Activated T-helper 2 cell treated with anti-CD3 and anti-CD28 coated beads, Interferon-gamma antibody, Interleukin-2, Interleukin-4, amounts not matched to agents 10 μg/mL and 5 μg/mL and 100 μg/mL, durations not matched to agents 14 hours and 24 hours and 36 hours (primary cell): ENCODE results near the gene AKR7A2. TPM values are rescaled to one million over a fixed set of nuclear protein-coding genes. Genes with fewer than 3 reads are reported as not detected.

Experiments used
- DNase-seq: peaks from one replicate; pipeline ENCODE4 v3.0.0; 2021; ENCODE audit warnings: low spot score
- H3K27ac Mint-ChIP-seq: one replicate; pipeline ENCODE4 v1.8.0; 2021; ENCODE audit warnings: mixed read lengths
- H3K27me3 Mint-ChIP-seq: one replicate; pipeline ENCODE4 v1.8.0; 2021; ENCODE audit warnings: low read depth, mixed read lengths
- H3K36me3 Mint-ChIP-seq: one replicate; pipeline ENCODE4 v1.8.0; 2021; ENCODE audit warnings: low read depth, mixed read lengths
- H3K4me1 Mint-ChIP-seq: one replicate; pipeline ENCODE4 v1.8.0; 2021; ENCODE audit warnings: low read depth, mixed read lengths
- H3K4me3 Mint-ChIP-seq: one replicate; pipeline ENCODE4 v1.8.0; 2021; ENCODE audit warnings: low read depth, mild to moderate bottlenecking, moderate library complexity, mixed read lengths
- H3K9me3 Mint-ChIP-seq: one replicate; pipeline ENCODE4 v1.8.0; 2021; ENCODE audit warnings: mixed read lengths
- intact Hi-C: fragments of 100-400 bp; cut with micrococcal nuclease; formaldehyde crosslinking; loops from one replicate; pipeline ENCODE4 v1.15.1; 2023
- total RNA-seq: library from RNA; stranded (reverse); gene quantifications from 2 replicates; pipeline ENCODE4 v1.2.3, GENCODE V29; 2022

AKR7A2 gene
- total RNA-seq, 1 donor from 2014 or later, result 34.3 TPM

- intact Hi-C loops, result no loop called here
- no peak overlapping the region for H3K4me3 Mint-ChIP-seq
- H3K36me3 Mint-ChIP-seq, result peaks cover 48% of the 10 kb centered on the region
- no peaks in the 10 kb centered on the region for H3K9me3 Mint-ChIP-seq
- H3K27me3 Mint-ChIP-seq, result no peaks in the 10 kb centered on the region
- no peaks in the 10 kb centered on the region for H3K4me1 Mint-ChIP-seq
- no peak for DNase-seq
- no peak overlapping the region for H3K27ac Mint-ChIP-seq
Measured at GRCh38 chr1:19350566-19350965, 38.6 kb upstream of the AKR7A2 start.

DNA sequence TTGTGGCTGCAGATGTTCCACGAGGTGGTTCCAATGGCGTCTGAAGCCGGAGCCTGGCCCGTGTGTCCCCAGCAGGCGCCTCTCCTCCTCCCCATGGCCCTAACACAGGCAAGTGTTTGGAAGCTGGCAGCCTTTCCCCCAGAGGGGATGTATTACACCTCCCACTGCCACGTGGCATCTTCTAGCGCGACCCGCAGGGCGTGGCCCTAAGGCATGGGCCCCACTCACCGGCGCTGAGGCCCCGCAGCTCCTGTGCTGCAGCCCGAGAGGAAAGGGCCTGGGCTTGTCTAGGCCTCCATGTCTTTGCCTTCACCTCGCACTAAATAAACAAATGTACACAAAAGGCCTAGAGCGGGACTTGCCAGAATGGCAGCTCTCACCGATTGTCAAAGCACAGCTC lies 38.1 kb upstream of the AKR7A2 start:
- no peak overlapping the region for H3K27ac Mint-ChIP-seq
- no peaks in the 10 kb centered on the region for H3K27me3 Mint-ChIP-seq
- DNase-seq, result no peak
- H3K4me1 Mint-ChIP-seq, result no peaks in the 10 kb centered on the region
- no peak overlapping the region for H3K4me3 Mint-ChIP-seq
- intact Hi-C loops, result no loop called here
- no peaks in the 10 kb centered on the region for H3K9me3 Mint-ChIP-seq
- H3K36me3 Mint-ChIP-seq, result peaks cover 44% of the 10 kb centered on the region

GRCh38 chr1:19348441-19349198 lies 36.7 kb upstream of the AKR7A2 start:
- peak overlapping the region; percentile 22 for H3K27ac Mint-ChIP-seq
- H3K36me3 Mint-ChIP-seq, result peaks cover 46% of the 10 kb centered on the region
- intact Hi-C loops, result no loop called here
- H3K4me1 Mint-ChIP-seq, result no peaks in the 10 kb centered on the region
- H3K9me3 Mint-ChIP-seq, result no peaks in the 10 kb centered on the region
- H3K4me3 Mint-ChIP-seq, result no peak overlapping the region
- no peaks in the 10 kb centered on the region for H3K27me3 Mint-ChIP-seq
- no peak for DNase-seq

GRCh38 chr1:19347533-19348172 lies 35.7 kb upstream of the AKR7A2 start:
- H3K9me3 Mint-ChIP-seq, result no peaks in the 10 kb centered on the region
- H3K27ac Mint-ChIP-seq, result peak overlapping the region; percentile 33
- DNase-seq, result no peak
- no peak overlapping the region for H3K4me3 Mint-ChIP-seq
- intact Hi-C loops, result no loop called here
- H3K4me1 Mint-ChIP-seq, result no peaks in the 10 kb centered on the region
- H3K27me3 Mint-ChIP-seq, result no peaks in the 10 kb centered on the region
- H3K36me3 Mint-ChIP-seq, result peaks cover 45% of the 10 kb centered on the region

- H3K27me3 Mint-ChIP-seq, result no peaks in the 10 kb centered on the region
- peaks cover 4% of the 10 kb centered on the region for H3K4me1 Mint-ChIP-seq
- no peak overlapping the region for H3K4me3 Mint-ChIP-seq
- DNase-seq, result no peak
- peaks cover 48% of the 10 kb centered on the region for H3K36me3 Mint-ChIP-seq
- H3K27ac Mint-ChIP-seq, result no peak overlapping the region
- no peaks in the 10 kb centered on the region for H3K9me3 Mint-ChIP-seq
- intact Hi-C loops, result no loop called here
Measured at GRCh38 chr1:19346026-19346425, 34.1 kb upstream of the AKR7A2 start.

DNA sequence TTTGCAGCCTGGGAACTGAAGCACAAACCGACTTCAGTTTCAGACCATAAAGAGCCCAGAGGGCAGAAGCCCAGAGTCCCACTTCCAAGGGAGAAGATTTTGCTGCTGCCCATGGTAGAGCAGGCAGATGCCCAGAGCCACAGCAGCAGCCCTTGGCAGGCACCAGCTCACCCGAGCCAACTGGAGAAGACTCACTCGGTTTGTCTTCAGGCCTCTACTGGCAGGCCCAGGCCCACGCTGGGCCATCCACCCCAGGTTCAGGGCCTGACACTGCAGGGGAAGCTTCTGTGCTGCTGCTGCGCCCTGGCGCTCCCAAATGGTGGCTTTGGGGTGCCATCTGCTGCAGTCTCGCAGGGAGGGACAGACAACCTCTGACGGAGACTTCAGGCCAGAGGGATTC lies 33.4 kb upstream of the AKR7A2 start:
- peaks cover 5% of the 10 kb centered on the region for H3K4me1 Mint-ChIP-seq
- peaks cover 51% of the 10 kb centered on the region for H3K36me3 Mint-ChIP-seq
- intact Hi-C loops, result no loop called here
- no peak overlapping the region for H3K4me3 Mint-ChIP-seq
- H3K27me3 Mint-ChIP-seq, result no peaks in the 10 kb centered on the region
- no peak overlapping the region for H3K27ac Mint-ChIP-seq
- no peak for DNase-seq
- H3K9me3 Mint-ChIP-seq, result no peaks in the 10 kb centered on the region

GRCh38 chr1:19344831-19345230 lies 32.9 kb upstream of the AKR7A2 start:
- DNase-seq, result no peak
- no peaks in the 10 kb centered on the region for H3K9me3 Mint-ChIP-seq
- H3K27ac Mint-ChIP-seq, result no peak overlapping the region
- H3K4me3 Mint-ChIP-seq, result no peak overlapping the region
- intact Hi-C loops, result loop anchor here (5.0 kb wide), 2 partner anchors 237 to 307 kb away; no protein-coding TSS in a partner anchor
- peaks cover 5% of the 10 kb centered on the region for H3K4me1 Mint-ChIP-seq
- H3K36me3 Mint-ChIP-seq, result peaks cover 48% of the 10 kb centered on the region
- H3K27me3 Mint-ChIP-seq, result no peaks in the 10 kb centered on the region

- peaks cover 5% of the 10 kb centered on the region for H3K4me1 Mint-ChIP-seq
- no peaks in the 10 kb centered on the region for H3K27me3 Mint-ChIP-seq
- intact Hi-C loops, result loop anchor here (5.0 kb wide), 2 partner anchors 238 to 308 kb away; no protein-coding TSS in a partner anchor
- H3K9me3 Mint-ChIP-seq, result no peaks in the 10 kb centered on the region
- H3K4me3 Mint-ChIP-seq, result no peak overlapping the region
- peak; percentile 29 for DNase-seq
- no peak overlapping the region for H3K27ac Mint-ChIP-seq
- peaks cover 49% of the 10 kb centered on the region for H3K36me3 Mint-ChIP-seq
Measured at GRCh38 chr1:19344372-19344810, 32.4 kb upstream of the AKR7A2 start.

DNA sequence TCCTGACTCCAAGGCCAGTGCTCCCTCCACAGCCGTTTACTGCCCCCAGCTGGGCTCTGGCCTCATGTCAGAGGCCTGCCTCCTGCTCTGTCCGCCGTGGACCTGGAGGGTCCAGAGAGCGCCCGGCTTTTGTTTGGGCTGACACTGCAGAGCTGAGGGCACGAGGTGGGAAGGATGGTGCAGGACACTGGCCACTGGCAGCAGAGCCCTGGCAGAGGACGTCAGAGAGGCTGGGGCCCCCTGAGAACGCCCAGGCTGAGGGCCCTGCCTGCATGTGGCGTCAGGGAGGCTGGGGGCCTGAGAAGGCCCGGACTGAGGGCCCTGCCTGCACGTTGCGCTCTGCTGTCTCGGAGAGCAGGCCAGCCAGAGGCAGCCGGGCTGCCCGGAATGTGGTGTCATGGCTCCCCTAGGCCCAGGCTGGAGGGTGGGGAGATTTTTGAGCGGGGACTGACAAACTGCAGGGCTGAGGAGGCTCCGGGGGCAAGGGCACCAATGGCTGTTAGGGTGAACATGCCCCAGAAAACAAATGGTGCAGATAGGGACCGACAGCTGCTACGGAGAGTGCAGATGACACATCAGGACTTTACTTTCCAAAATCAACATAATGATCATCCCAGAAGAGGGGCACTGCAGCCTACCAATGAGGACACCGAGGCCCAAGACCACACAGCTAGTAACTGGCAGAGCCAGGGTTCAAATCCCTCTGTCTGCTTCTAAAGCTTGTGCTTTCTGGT lies 31.8 kb upstream of the AKR7A2 start:
- Mint-ChIP-seq H3K4me1 (peaks cover 5% of the 10 kb centered on the region), H3K27me3 (no peaks in the 10 kb centered on the region), H3K4me3 (no peak overlapping the region), H3K27ac (no peak overlapping the region), H3K36me3 (peaks cover 51% of the 10 kb centered on the region), H3K9me3 (no peaks in the 10 kb centered on the region)
- DNase-seq, result no peak
- intact Hi-C loops, result loop anchor here (5.0 kb wide), 2 partner anchors 239 to 309 kb away; no protein-coding TSS in a partner anchor

DNA sequence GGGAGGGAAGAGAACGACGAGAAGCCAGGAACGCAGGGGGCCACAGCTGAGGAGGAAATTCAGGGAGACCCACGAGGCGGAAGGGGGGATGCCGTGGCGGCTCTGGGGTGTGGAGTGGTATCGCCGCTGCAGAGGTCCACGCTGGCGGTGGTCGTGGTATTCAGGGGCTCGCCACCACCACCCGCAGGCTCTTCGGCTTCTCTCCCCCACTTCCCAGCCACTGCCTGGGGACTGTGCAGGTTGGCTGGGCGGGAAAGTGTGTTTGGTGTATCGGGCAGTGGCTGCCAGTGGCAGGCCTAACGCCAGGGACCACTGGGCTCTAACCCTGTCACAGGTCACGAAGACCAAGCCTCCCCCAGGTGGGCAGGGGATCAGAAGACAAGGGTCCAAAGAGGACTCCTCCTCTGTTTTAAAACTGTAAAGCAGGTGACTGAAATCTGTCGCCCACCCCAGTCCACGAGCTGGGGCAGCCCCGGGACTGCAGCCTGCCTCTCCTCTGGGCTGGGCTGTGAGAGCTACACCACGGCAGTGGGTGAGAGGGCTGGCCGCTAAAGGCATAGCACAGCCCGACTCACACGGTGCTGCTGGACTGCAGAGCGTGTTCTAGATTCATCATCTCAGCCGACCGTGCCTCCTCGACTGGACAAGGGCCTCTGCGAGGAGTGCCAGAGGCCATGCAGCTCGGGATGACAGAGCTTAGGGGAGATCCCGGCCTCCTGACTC lies 31.1 kb upstream of the AKR7A2 start:
- no peak for DNase-seq
- Mint-ChIP-seq H3K36me3 (peaks cover 51% of the 10 kb centered on the region), H3K27ac (no peak overlapping the region), H3K4me1 (peaks cover 5% of the 10 kb centered on the region), H3K4me3 (no peak overlapping the region), H3K27me3 (no peaks in the 10 kb centered on the region), H3K9me3 (no peaks in the 10 kb centered on the region)
- intact Hi-C loops, result loop anchor here (5.0 kb wide), 2 partner anchors 239 to 309 kb away; no protein-coding TSS in a partner anchor

GRCh38 chr1:19342062-19342750 lies 30.3 kb upstream of the AKR7A2 start:
- peaks cover 9% of the 10 kb centered on the region for H3K4me1 Mint-ChIP-seq
- intact Hi-C loops, result loop anchor here (5.0 kb wide), 2 partner anchors 240 to 310 kb away; no protein-coding TSS in a partner anchor
- no peaks in the 10 kb centered on the region for H3K9me3 Mint-ChIP-seq
- no peak for DNase-seq
- H3K27me3 Mint-ChIP-seq, result no peaks in the 10 kb centered on the region
- no peak overlapping the region for H3K27ac Mint-ChIP-seq
- H3K4me3 Mint-ChIP-seq, result no peak overlapping the region
- peaks cover 59% of the 10 kb centered on the region for H3K36me3 Mint-ChIP-seq
